ENCODE results near the gene MXRA8. TPM values are rescaled to one million over a fixed set of nuclear protein-coding genes. Genes with fewer than 3 reads are reported as not detected.

MXRA8 gene
- total and polyA plus RNA-seq, 9 of the 15 experiments (the other 6 are each of a cell fraction or from before 2014, with no cell fraction given) = 0.66 to 11.3 (median 6.3) TPM

DNA sequence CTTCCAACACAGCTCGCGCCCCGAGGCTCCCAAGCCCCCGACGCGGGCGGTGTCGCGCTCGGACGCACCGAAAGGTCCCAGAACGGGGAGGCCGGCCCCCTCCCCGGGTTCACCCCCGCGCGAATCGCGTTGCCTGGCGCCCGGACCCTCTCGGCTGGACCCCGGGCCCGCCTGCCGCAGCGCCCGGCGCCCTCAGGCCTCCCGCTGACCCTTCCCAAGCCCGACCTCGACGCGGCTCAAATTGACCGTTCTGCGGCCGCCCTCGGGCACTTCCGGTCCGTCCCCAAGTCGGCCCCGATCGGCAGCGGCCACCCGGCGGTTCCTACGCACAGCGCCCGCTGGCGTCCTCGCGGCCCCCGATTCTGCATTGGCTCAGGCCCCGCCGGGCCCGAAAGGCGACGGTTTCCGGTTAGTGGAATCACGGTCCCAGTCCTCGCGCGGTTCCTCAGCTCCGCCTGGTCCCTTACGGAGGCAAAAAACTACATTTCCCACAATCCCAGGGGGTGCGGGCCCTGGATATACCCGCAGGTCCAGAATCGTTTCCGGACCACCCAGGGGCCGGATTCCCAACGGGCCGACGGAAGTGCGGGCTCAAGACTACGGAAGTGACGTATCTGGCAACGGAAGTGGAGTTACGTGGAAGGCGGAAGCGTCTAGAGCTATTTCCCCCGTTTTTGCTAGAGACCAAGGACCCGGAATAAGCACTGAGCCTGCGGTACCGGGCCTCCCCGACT lies 16.7 kb upstream of the MXRA8 start, which contains the start of gene AURKAIP1 (continued):
- no peak for TF ChIP-seq RBM17 (IDR thresholded peaks at IDR 0.05; ENCODE audit: borderline replicate concordance, low read depth, low read length)
- no peak for TF ChIP-seq IFI16 (CRISPR knock-in tag; IDR thresholded peaks at IDR 0.05)
- TF ChIP-seq SIX5 (IDR thresholded peaks at IDR 0.05; ENCODE audit: borderline replicate concordance in 1 of 2, insufficient read depth in 1 of 2, low read depth in 1 of 2, low read length in 2 of 2) = peak; percentile 91 to 97
- TF ChIP-seq NUFIP1 (IDR thresholded peaks at IDR 0.05; ENCODE audit: partially characterized antibody) = peak; percentile 94
- peak; percentile 81 for TF ChIP-seq HLTF (IDR thresholded peaks at IDR 0.05)
- TF ChIP-seq, protein P1, sequence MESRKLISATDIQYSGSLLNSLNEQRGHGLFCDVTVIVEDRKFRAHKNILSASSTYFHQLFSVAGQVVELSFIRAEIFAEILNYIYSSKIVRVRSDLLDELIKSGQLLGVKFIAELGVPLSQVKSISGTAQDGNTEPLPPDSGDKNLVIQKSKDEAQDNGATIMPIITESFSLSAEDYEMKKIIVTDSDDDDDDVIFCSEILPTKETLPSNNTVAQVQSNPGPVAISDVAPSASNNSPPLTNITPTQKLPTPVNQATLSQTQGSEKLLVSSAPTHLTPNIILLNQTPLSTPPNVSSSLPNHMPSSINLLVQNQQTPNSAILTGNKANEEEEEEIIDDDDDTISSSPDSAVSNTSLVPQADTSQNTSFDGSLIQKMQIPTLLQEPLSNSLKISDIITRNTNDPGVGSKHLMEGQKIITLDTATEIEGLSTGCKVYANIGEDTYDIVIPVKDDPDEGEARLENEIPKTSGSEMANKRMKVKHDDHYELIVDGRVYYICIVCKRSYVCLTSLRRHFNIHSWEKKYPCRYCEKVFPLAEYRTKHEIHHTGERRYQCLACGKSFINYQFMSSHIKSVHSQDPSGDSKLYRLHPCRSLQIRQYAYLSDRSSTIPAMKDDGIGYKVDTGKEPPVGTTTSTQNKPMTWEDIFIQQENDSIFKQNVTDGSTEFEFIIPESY (CRISPR knock-in tag; IDR thresholded peaks at IDR 0.05) = peak; percentile 92
- TF ChIP-seq ZNF561 (CRISPR knock-in tag; conservative IDR thresholded peaks at IDR 0.05) = no peak
- TF ChIP-seq ZNF444 (CRISPR knock-in tag; IDR thresholded peaks at IDR 0.05) = no peak
- TF ChIP-seq PHB (CRISPR knock-in tag; IDR thresholded peaks at IDR 0.05) = peak; percentile 63; the same call in 1 of the 2 replicates
- TF ChIP-seq, protein P2, sequence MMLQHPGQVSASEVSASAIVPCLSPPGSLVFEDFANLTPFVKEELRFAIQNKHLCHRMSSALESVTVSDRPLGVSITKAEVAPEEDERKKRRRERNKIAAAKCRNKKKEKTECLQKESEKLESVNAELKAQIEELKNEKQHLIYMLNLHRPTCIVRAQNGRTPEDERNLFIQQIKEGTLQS (IDR thresholded peaks at IDR 0.05) = peak; percentile 55
- TF ChIP-seq, protein P2 (CRISPR knock-in tag; conservative IDR thresholded peaks at IDR 0.05) = peak; percentile 96
- no peak for TF ChIP-seq BDP1 (IDR thresholded peaks at IDR 0.05; ENCODE audit: insufficient read depth, insufficient read length)
- no peak for TF ChIP-seq WHSC1 (IDR thresholded peaks at IDR 0.05; ENCODE audit: low read length)
- TF ChIP-seq ZNF134 (CRISPR knock-in tag; conservative IDR thresholded peaks at IDR 0.05) = 0 out of 2 replicates have a peak, but pooled peaks have one; percentile 56
- TF ChIP-seq ZNF24 (IDR thresholded peaks at IDR 0.05) = peak; percentile 96
- no peak; the same call in 1 of the 2 replicates for TF ChIP-seq SNIP1 (IDR thresholded peaks at IDR 0.05; ENCODE audit: low read depth)
- TF ChIP-seq MEF2D (tag; conservative IDR thresholded peaks at IDR 0.05; ENCODE audit: low read depth) = peak; percentile 42
- peak; percentile 66 for TF ChIP-seq TCF3 (CRISPR knock-in tag; IDR thresholded peaks at IDR 0.05)
- TF ChIP-seq, protein P3, sequence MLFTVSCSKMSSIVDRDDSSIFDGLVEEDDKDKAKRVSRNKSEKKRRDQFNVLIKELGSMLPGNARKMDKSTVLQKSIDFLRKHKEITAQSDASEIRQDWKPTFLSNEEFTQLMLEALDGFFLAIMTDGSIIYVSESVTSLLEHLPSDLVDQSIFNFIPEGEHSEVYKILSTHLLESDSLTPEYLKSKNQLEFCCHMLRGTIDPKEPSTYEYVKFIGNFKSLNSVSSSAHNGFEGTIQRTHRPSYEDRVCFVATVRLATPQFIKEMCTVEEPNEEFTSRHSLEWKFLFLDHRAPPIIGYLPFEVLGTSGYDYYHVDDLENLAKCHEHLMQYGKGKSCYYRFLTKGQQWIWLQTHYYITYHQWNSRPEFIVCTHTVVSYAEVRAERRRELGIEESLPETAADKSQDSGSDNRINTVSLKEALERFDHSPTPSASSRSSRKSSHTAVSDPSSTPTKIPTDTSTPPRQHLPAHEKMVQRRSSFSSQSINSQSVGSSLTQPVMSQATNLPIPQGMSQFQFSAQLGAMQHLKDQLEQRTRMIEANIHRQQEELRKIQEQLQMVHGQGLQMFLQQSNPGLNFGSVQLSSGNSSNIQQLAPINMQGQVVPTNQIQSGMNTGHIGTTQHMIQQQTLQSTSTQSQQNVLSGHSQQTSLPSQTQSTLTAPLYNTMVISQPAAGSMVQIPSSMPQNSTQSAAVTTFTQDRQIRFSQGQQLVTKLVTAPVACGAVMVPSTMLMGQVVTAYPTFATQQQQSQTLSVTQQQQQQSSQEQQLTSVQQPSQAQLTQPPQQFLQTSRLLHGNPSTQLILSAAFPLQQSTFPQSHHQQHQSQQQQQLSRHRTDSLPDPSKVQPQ (CRISPR knock-in tag; IDR thresholded peaks at IDR 0.05; ENCODE audit: borderline replicate concordance) = no peak
- TF ChIP-seq PHF8 (IDR thresholded peaks at IDR 0.05; ENCODE audit: borderline replicate concordance, low read length) = peak; percentile 84; the same call in 1 of the 2 replicates
- no peak for TF ChIP-seq EZH2 (IDR thresholded peaks at IDR 0.05; ENCODE audit: borderline replicate concordance, low read depth, low read length)
